ENCODE results near the gene CAMK1. TPM values are rescaled to one million over a fixed set of nuclear protein-coding genes. Genes with fewer than 3 reads are reported as not detected.

Gene CAMK1
- total RNA-seq, 2 experiments from 2014 or later = 24.8 to 25.7 TPM

DNA sequence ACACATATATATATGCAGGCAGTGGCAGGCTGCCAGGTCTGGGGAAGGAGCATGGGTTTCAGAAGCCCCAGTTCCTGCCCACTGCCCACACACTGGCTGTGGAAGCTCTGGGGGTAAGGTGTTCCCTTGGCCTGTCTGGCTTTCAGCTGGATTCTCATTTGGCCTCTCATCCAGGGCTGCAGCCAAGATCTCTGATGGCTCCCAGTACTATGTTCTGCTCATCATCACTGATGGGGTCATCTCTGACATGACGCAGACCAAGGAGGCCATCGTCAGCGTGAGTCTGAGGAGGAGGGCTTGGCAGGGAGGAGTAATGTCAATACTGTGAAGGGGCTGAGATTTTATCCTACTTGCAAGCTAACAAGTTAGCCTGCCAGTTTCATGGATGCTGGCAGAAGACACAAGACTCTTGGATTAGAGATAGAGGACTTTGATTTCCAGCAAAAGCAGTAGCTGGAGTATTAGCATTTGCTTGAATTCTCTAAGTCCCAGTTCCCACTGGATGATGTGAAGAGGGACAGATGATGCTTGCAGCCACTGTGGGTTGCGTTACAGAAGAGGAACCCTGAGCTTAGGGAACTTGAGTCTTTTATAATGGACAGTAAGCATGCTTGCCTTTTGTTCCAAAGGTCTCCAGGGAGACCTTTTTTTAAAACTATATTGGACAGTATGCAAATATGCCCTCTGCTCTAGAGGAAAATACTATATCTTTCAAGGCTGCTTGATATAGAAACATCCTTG is 43.8 kb downstream of the CAMK1 start:
- H3K27me3 Mint-ChIP-seq = no peaks in the 10 kb centered on the region
- H3K36me3 Mint-ChIP-seq = no peaks in the 10 kb centered on the region
- H3K27ac Mint-ChIP-seq = no peak overlapping the region
- no peak overlapping the region for H3K4me3 Mint-ChIP-seq
- no peaks in the 10 kb centered on the region for H3K9me3 Mint-ChIP-seq
- no peak for DNase-seq
- H3K4me1 Mint-ChIP-seq = peaks cover 21% of the 10 kb centered on the region

GRCh38 chr3:9721700-9722060 is 48.1 kb downstream of the CAMK1 start:
- H3K9me3 Mint-ChIP-seq = no peaks in the 10 kb centered on the region
- H3K4me3 Mint-ChIP-seq = no peak overlapping the region
- peaks cover 2% of the 10 kb centered on the region for H3K4me1 Mint-ChIP-seq

GRCh38 chr3:9721015-9721699 is 48.6 kb downstream of the CAMK1 start:
- Mint-ChIP-seq H3K4me3 (no peak overlapping the region), H3K27me3 (no peaks in the 10 kb centered on the region), H3K9me3 (no peaks in the 10 kb centered on the region), H3K27ac (no peak overlapping the region), H3K36me3 (no peaks in the 10 kb centered on the region), H3K4me1 (no peaks in the 10 kb centered on the region)
- DNase-seq = no peak

More at GRCh38 chr3:9721700-9722060, 48.1 kb downstream of the CAMK1 start:
- Mint-ChIP-seq H3K36me3 (no peaks in the 10 kb centered on the region), H3K27ac (no peak overlapping the region), H3K27me3 (no peaks in the 10 kb centered on the region)
- DNase-seq = no peak

DNA sequence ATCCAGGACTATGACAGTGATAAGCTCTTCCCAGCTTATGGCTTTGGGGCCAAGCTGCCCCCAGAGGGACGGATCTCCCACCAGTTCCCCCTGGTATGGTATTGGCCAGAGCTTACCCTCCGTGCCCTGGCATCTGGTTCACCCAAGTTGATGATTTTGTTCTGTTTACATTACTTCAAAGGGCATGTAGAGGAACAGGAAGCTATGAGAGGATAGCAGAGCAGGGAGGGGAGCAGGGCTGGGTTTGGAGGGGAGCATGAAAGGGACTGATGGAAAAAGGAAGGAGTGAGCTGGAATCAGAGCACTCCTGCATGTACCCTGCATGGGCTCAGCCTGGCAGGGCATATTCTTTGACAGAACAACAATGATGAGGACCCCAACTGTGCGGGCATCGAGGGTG is 51.6 kb downstream of the CAMK1 start:
- Mint-ChIP-seq H3K9me3 (no peaks in the 10 kb centered on the region), H3K4me3 (no peak overlapping the region), H3K27ac (no peak overlapping the region), H3K4me1 (no peaks in the 10 kb centered on the region), H3K27me3 (no peaks in the 10 kb centered on the region), H3K36me3 (no peaks in the 10 kb centered on the region)
- DNase-seq = no peak

- no peaks in the 10 kb centered on the region for H3K9me3 Mint-ChIP-seq
- no peaks in the 10 kb centered on the region for H3K36me3 Mint-ChIP-seq
- H3K4me1 Mint-ChIP-seq = no peaks in the 10 kb centered on the region
- DNase-seq = no peak
- H3K4me3 Mint-ChIP-seq = no peak overlapping the region
- H3K27ac Mint-ChIP-seq = no peak overlapping the region
- H3K27me3 Mint-ChIP-seq = no peaks in the 10 kb centered on the region
Measured at GRCh38 chr3:9717563-9717962, 52.2 kb downstream of the CAMK1 start.

- H3K27me3 Mint-ChIP-seq = no peaks in the 10 kb centered on the region
- H3K27ac Mint-ChIP-seq = no peak overlapping the region
Measured at GRCh38 chr3:9716801-9717555, 52.8 kb downstream of the CAMK1 start.

DNA sequence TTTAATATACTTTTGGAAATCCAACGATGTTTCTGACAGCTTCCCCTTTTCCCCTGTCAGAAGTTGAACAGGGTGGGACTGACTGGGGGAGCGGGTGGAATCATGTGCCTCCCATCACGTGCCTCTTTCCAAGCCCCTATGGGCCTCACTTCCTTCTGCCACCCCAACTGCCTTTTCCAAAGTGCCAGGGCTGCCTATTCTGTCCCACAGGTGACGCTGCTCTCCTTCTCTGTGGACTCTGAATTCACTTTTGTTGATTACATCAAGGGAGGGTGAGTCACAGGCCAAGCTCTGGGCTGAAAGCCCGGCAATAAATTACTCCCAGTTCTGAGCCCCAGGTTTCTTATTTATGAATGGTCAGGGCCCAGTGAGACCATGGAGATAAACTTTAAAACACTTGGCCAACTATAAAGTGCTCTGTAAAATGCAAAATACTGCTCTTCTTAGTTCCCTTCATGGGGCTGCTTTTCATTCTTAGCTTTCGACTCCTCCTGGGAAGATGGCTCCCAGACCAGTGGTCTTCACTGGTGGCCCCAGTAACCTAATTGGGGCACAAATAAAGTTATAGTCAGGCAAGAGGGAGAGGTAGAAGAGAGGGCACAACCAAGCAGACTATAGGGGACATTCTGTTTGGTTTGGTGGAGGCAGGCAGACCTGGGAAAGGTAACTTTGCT is 53.8 kb downstream of the CAMK1 start:
- Mint-ChIP-seq H3K27me3 (no peaks in the 10 kb centered on the region), H3K4me3 (no peak overlapping the region), H3K4me1 (no peaks in the 10 kb centered on the region), H3K9me3 (no peaks in the 10 kb centered on the region), H3K27ac (no peak overlapping the region), H3K36me3 (no peaks in the 10 kb centered on the region)
- DNase-seq = peak; percentile 36

More at GRCh38 chr3:9716801-9717555, 52.8 kb downstream of the CAMK1 start:
- DNase-seq = no peak
- Mint-ChIP-seq H3K9me3 (no peaks in the 10 kb centered on the region), H3K4me3 (no peak overlapping the region), H3K36me3 (no peaks in the 10 kb centered on the region), H3K4me1 (no peaks in the 10 kb centered on the region)

- Mint-ChIP-seq H3K4me1 (no peaks in the 10 kb centered on the region), H3K27ac (no peak overlapping the region), H3K9me3 (no peaks in the 10 kb centered on the region), H3K27me3 (no peaks in the 10 kb centered on the region), H3K36me3 (no peaks in the 10 kb centered on the region), H3K4me3 (no peak overlapping the region)
- no peak for DNase-seq
Measured at GRCh38 chr3:9715136-9715535, 54.6 kb downstream of the CAMK1 start.

DNA sequence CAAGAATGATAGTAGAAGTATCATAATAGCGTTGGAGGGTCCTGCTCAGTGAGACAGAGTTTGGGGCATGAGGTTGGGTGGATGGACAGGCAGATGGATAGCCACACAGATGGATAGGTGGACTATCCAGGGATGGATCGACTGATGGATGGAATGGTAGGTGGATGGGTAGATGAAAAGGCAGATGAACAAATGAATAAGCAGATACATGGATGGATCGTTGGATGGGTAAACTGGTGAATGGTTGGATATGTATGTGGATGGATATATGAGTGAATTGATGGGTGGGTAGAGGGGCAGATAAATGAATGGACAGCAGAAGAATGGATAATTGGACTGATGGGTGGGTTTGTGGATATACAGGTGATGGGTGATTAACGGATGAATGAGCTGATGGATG is 56.6 kb downstream of the CAMK1 start:
- Mint-ChIP-seq H3K27me3 (no peaks in the 10 kb centered on the region), H3K27ac (no peak overlapping the region), H3K36me3 (no peaks in the 10 kb centered on the region), H3K4me3 (no peak overlapping the region), H3K4me1 (no peaks in the 10 kb centered on the region), H3K9me3 (no peaks in the 10 kb centered on the region)
- no peak for DNase-seq

GRCh38 chr3:9712415-9712814 is 57.3 kb downstream of the CAMK1 start:
- Mint-ChIP-seq H3K36me3 (no peaks in the 10 kb centered on the region), H3K9me3 (no peaks in the 10 kb centered on the region), H3K4me1 (no peaks in the 10 kb centered on the region), H3K4me3 (no peak overlapping the region), H3K27me3 (no peaks in the 10 kb centered on the region), H3K27ac (no peak overlapping the region)
- DNase-seq = no peak

DNA sequence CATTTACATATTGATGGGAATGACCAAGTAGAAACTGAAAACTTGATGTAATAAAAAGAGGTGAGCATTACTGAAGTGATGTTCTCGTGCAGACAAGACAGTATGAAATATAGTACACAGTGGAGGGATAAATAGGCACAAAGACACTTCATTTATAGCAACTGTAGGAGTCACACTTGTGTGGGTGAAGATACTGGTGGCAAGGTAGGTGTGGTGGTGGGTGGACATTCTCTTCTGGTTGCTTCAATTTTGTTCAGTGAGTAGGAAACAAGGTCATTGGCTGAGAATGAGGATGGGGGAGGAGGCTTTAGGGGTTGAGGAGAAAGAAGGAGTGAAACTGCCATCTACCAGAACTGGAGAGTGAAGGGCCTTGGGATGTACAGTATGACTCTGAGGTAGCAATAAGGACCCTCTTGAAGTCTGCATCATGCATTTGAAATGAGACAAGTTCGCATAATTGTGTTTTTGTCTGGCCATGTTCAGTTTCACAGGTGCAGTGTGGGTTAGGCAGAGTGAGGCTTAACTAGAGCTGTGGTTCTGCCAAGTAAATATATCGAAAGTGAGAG is 59.5 kb downstream of the CAMK1 start:
- Mint-ChIP-seq H3K4me3 (no peak overlapping the region), H3K27ac (no peak overlapping the region), H3K36me3 (no peaks in the 10 kb centered on the region), H3K27me3 (peaks cover 11% of the 10 kb centered on the region), H3K9me3 (no peaks in the 10 kb centered on the region), H3K4me1 (no peaks in the 10 kb centered on the region)
- no peak for DNase-seq

Other genes with a start within 250 kb of the CAMK1 start
- gene LHFPL4, start 216.1 kb downstream of the CAMK1 start, total RNA-seq = not detected
- 10 to 100 TPM; 40.5 to 41.0 TPM for gene MTMR14, start 120.4 kb downstream of the CAMK1 start, total RNA-seq
- gene CPNE9, start 66.1 kb downstream of the CAMK1 start, total RNA-seq = not detected
- 10 to 100 TPM; 39.4 to 40.1 TPM for gene BRPF1, start 38.2 kb downstream of the CAMK1 start, total RNA-seq
- gene OGG1, start 20.0 kb downstream of the CAMK1 start, total RNA-seq = 10 to 100 TPM; 27.0 to 30.0 TPM
- 10 to 100 TPM; 49.5 to 50.8 TPM for gene TADA3, start 22.5 kb upstream of the CAMK1 start, total RNA-seq
- gene ARPC4, start 23.1 kb upstream of the CAMK1 start, total RNA-seq = 100 to 1,000 TPM; 251 to 253 TPM
- 10 to 100 TPM; 22.7 to 23.8 TPM for gene TTLL3, start 40.3 kb upstream of the CAMK1 start, total RNA-seq
- 10 to 100 TPM; 69.2 to 71.2 TPM for gene RPUSD3, start 74.1 kb upstream of the CAMK1 start, total RNA-seq
- gene CIDEC, start 110.3 kb upstream of the CAMK1 start, total RNA-seq = under 1 TPM in 1 of 2 experiments, not detected in 1; 0.18 TPM
- gene JAGN1, start 120.7 kb upstream of the CAMK1 start, total RNA-seq = 10 to 100 TPM; 49.0 to 49.2 TPM
- 1 to 10 TPM; 1.2 to 1.8 TPM for gene IL17RE, start 132.9 kb upstream of the CAMK1 start, total RNA-seq
- under 1 TPM; 0.36 to 0.60 TPM for gene IL17RC, start 147.2 kb upstream of the CAMK1 start, total RNA-seq
- 1 to 10 TPM; 7.9 to 10.0 TPM for gene CRELD1, start 163.9 kb upstream of the CAMK1 start, total RNA-seq
- gene PRRT3, start 182.5 kb upstream of the CAMK1 start, total RNA-seq = 1 to 10 TPM; 8.0 to 8.6 TPM
- gene EMC3, start 216.9 kb upstream of the CAMK1 start, total RNA-seq = 10 to 100 TPM; 44.7 to 46.7 TPM